ENCODE results near the gene RHBG.

DNA sequence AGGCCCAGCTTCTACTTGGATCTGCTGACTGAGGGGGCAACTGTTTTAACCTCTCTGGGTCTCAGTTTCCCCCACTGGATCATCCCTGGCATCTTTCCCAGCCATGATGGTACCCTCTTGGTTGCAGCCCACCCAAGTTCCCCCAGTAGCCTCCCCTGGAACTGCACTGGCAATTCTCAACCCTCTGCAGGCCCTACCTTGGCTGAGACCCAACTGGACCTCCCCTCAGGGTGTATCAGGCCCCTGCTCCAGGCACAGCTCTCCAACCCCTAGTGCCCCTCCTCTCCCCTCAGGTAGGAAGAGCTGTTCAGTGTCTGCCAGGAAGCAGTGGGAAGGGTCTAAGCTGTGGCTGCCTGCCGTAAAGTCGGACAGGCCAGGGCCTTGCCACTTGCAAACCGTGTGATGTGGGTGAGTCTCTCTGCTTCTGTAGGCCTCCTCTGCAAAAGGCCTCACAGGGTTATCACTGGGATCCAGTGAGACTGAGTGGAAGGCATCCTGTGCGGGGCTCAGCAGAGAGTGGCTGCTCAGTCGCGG lies 32.1 kb downstream of the RHBG start:
- TF ChIP-seq, protein P1, sequence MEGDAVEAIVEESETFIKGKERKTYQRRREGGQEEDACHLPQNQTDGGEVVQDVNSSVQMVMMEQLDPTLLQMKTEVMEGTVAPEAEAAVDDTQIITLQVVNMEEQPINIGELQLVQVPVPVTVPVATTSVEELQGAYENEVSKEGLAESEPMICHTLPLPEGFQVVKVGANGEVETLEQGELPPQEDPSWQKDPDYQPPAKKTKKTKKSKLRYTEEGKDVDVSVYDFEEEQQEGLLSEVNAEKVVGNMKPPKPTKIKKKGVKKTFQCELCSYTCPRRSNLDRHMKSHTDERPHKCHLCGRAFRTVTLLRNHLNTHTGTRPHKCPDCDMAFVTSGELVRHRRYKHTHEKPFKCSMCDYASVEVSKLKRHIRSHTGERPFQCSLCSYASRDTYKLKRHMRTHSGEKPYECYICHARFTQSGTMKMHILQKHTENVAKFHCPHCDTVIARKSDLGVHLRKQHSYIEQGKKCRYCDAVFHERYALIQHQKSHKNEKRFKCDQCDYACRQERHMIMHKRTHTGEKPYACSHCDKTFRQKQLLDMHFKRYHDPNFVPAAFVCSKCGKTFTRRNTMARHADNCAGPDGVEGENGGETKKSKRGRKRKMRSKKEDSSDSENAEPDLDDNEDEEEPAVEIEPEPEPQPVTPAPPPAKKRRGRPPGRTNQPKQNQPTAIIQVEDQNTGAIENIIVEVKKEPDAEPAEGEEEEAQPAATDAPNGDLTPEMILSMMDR (IDR thresholded peaks at IDR 0.05 in 2 of 3, conservative IDR thresholded peaks at IDR 0.05 in 1 of 3; ENCODE audit: borderline replicate concordance in 1 of 3, insufficient read depth in 1 of 3, low read depth in 2 of 3, low read length in 2 of 3) = no peak
- TF ChIP-seq, protein P2, sequence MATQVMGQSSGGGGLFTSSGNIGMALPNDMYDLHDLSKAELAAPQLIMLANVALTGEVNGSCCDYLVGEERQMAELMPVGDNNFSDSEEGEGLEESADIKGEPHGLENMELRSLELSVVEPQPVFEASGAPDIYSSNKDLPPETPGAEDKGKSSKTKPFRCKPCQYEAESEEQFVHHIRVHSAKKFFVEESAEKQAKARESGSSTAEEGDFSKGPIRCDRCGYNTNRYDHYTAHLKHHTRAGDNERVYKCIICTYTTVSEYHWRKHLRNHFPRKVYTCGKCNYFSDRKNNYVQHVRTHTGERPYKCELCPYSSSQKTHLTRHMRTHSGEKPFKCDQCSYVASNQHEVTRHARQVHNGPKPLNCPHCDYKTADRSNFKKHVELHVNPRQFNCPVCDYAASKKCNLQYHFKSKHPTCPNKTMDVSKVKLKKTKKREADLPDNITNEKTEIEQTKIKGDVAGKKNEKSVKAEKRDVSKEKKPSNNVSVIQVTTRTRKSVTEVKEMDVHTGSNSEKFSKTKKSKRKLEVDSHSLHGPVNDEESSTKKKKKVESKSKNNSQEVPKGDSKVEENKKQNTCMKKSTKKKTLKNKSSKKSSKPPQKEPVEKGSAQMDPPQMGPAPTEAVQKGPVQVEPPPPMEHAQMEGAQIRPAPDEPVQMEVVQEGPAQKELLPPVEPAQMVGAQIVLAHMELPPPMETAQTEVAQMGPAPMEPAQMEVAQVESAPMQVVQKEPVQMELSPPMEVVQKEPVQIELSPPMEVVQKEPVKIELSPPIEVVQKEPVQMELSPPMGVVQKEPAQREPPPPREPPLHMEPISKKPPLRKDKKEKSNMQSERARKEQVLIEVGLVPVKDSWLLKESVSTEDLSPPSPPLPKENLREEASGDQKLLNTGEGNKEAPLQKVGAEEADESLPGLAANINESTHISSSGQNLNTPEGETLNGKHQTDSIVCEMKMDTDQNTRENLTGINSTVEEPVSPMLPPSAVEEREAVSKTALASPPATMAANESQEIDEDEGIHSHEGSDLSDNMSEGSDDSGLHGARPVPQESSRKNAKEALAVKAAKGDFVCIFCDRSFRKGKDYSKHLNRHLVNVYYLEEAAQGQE (IDR thresholded peaks at IDR 0.05; ENCODE audit: low read depth) = no peak
- TF ChIP-seq POLR2A (IDR thresholded peaks at IDR 0.05; ENCODE audit: borderline replicate concordance, extremely low read depth, insufficient read depth, insufficient read length) (no peak), ELF1 (IDR thresholded peaks at IDR 0.05; ENCODE audit: borderline replicate concordance, low read depth) (no peak)
